Activated T-cell treated with anti-CD3 and anti-CD28 coated beads for 1 hour (primary cell): Measurements from ENCODE around the gene ZNF177.
A peak's percentile ranks its signal among the peaks of the same experiment; 100 is the strongest.

Experiments
- DNase-seq: peaks from one replicate; pipeline ENCODE4 v3.0.0-alpha.2; 2020; ENCODE audit warnings: low read depth

Gene ZNF177

DNA sequence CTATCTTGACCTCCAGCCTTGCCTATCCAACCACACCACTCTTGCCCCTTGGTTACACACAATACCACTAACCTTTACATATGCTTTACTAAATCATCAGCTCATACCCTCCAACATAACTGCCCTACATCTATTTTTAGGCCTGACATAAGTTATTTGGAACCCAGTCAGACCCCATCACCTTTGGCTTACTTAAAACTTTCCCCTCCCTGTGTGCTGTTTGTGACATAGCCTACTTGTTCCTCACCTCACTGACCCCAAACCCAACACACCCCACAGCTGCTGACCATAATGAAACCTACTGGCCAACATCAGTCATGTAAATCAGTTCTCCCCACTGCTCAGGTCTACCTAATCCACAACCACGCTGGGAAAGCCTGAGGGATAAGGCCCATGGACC lies 67.6 kb downstream of the ZNF177 start:
- no peak for DNase-seq

DNA sequence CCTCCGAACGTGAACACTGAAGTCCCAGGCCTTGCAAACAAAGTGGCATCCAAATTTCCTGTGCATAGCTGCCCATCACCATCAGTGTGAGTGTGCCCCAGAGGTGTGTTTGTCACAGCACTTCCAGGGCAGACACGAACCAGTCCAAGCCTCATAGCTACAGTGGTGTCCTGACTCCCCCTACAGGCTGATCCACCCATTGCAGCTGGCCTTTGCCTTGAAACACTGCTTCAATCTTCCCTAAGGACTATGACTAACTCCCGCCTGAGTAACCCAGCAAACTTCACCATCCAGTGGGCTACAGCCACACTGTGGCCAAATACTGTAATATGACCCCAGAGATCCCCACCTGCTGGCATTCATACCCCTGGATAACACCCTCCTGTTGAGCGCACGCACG lies 68.7 kb downstream of the ZNF177 start:
- peak; percentile 23 for DNase-seq
